ENCODE results near the gene PCDHGC3.
A peak's percentile ranks its signal among the peaks of the same experiment; 100 is the strongest.

Gene PCDHGC3

DNA sequence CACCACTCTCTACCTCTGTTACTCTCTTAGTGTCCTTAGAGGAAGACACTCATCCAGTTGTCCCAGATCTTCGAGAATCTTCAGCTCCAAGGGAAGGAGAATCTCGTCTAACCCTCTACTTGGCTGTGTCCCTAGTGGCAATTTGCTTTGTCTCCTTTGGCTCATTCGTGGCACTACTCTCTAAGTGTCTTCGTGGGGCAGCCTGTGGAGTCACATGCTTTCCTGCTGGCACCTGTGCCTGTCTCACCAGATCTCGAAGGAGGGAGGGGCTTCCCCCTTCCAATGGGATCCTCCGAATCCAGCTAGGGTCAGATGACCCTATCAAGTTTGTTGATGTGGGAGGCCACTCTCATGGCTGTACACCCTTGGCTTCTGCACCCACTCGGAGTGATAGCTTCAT, 11.4 kb downstream of the PCDHGC3 start:
- H3K79me2 ChIP-seq (ENCODE audit: insufficient read depth, low read length): peaks cover 58% of the 10 kb centered on the region
- H3K4me2 ChIP-seq (ENCODE audit: low read depth, low read length, poor library complexity, severe bottlenecking): no peak overlapping the region
- TF ChIP-seq, protein P1, sequence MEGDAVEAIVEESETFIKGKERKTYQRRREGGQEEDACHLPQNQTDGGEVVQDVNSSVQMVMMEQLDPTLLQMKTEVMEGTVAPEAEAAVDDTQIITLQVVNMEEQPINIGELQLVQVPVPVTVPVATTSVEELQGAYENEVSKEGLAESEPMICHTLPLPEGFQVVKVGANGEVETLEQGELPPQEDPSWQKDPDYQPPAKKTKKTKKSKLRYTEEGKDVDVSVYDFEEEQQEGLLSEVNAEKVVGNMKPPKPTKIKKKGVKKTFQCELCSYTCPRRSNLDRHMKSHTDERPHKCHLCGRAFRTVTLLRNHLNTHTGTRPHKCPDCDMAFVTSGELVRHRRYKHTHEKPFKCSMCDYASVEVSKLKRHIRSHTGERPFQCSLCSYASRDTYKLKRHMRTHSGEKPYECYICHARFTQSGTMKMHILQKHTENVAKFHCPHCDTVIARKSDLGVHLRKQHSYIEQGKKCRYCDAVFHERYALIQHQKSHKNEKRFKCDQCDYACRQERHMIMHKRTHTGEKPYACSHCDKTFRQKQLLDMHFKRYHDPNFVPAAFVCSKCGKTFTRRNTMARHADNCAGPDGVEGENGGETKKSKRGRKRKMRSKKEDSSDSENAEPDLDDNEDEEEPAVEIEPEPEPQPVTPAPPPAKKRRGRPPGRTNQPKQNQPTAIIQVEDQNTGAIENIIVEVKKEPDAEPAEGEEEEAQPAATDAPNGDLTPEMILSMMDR (IDR thresholded peaks at IDR 0.05; ENCODE audit: insufficient read depth, low read length, poor library complexity, severe bottlenecking): no peak
- TF ChIP-seq EZH2phosphoT487 (conservative IDR thresholded peaks at IDR 0.05; ENCODE audit: low read length): no peak
- H3K27ac ChIP-seq (ENCODE audit: low read depth, low read length): no peak overlapping the region
- no peaks in the 10 kb centered on the region for H3K36me3 ChIP-seq (ENCODE audit: low read length)
- H3K9me2 ChIP-seq (replicated peaks; ENCODE audit: insufficient read depth, low read length): no peaks in the 10 kb centered on the region
- H3K4me3 ChIP-seq (ENCODE audit: insufficient read depth, low read length, poor library complexity, severe bottlenecking): no peak overlapping the region
- H2AFZ ChIP-seq (ENCODE audit: low read depth, low read length, severe bottlenecking): no peak overlapping the region
- no peaks in the 10 kb centered on the region for H3K27me3 ChIP-seq (ENCODE audit: low read length)
- no peaks in the 10 kb centered on the region for H3K9me3 ChIP-seq (ENCODE audit: insufficient read depth, low read length)
- no peak overlapping the region for H3K9ac ChIP-seq (ENCODE audit: low read length)
- no peaks in the 10 kb centered on the region; the same call in 1 of the 2 replicates for H3F3A ChIP-seq (ENCODE audit: insufficient read depth)
- no peaks in the 10 kb centered on the region for H4K20me1 ChIP-seq (ENCODE audit: low read depth, low read length)

DNA sequence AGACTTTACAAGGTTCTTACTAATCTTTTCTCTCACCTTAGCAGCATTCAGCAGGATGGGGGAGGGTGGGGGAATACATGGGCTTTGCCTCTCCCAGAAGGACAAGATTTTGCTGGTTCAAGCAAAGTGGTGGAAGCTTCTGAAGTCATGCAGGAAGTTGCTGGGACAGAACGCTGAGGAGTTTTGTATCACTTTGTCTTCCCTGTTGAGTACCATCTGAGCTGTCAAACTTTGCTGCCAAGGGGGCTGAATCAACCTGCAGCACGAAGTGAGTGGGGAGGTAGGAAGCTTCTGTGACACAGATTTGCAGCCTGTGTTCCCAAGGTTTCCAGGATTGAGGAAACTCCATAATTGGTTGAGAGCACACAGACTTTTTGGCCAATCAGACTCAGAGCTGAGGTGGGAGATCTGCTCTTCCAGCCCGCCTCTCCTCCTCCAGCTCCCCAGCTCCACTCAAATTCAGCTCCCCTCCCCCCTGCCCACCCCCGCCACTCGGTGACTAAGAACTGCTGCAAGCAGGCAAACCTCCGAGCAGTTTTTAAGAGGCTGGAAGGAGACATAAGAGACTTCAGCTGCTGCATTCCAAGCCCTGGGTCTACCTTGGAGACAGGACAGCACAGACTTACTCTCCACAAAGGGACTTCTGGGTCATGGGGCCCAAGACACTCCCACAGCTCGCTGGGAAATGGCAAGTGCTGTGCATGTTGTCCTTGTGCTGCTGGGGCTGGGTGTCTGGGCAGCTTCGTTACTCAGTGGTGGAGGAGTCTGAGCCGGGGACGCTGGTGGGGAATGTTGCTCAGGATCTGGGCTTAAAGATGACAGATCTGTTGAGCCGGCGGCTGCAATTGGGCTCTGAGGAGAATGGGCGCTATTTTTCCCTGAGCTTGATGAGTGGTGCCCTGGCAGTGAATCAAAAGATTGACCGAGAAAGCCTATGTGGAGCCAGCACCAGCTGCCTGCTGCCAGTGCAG, 13.1 kb downstream of the PCDHGC3 start, which contains the start of gene PCDHGC5:
TSS of gene PCDHGC5 (plus strand) at position 491 of the 971 bp plus-strand sequence. CDS start at position 651, 160 bp downstream.
- TF ChIP-seq EZH2phosphoT487 (conservative IDR thresholded peaks at IDR 0.05; ENCODE audit: low read length): no peak
- TF ChIP-seq, protein P1 (IDR thresholded peaks at IDR 0.05; ENCODE audit: insufficient read depth, low read length, poor library complexity, severe bottlenecking): no peak
- Histone ChIP-seq H3K4me2 (ENCODE audit: low read depth, low read length, poor library complexity, severe bottlenecking) (peak within 1 kb of the TSS; percentile 5), H2AFZ (ENCODE audit: low read depth, low read length, severe bottlenecking) (no peak within 1 kb of the TSS)

DNA sequence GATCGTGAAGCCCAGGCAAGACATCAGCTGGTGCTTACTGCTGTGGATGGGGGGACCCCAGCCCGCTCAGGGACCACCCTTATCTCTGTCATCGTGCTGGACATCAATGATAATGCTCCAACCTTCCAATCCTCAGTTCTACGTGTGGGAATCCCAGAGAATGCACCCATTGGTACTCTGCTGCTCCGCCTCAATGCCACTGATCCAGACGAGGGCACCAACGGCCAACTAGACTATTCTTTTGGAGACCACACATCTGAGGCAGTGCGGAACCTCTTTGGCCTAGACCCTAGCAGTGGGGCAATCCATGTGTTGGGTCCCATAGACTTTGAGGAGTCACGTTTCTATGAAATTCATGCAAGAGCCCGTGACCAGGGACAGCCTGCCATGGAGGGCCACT, 14.1 kb downstream of the PCDHGC3 start:
- H3K4me2 ChIP-seq (ENCODE audit: low read depth, low read length, poor library complexity, severe bottlenecking): no peak overlapping the region
- no peaks in the 10 kb centered on the region for H4K20me1 ChIP-seq (ENCODE audit: low read depth, low read length)
- TF ChIP-seq, protein P1 (IDR thresholded peaks at IDR 0.05; ENCODE audit: insufficient read depth, low read length, poor library complexity, severe bottlenecking): no peak
- TF ChIP-seq EZH2phosphoT487 (conservative IDR thresholded peaks at IDR 0.05; ENCODE audit: low read length): no peak
- peaks cover 6% of the 10 kb centered on the region; the same call in 1 of the 2 replicates for H3F3A ChIP-seq (ENCODE audit: insufficient read depth)
- H3K36me3 ChIP-seq (ENCODE audit: low read length): no peaks in the 10 kb centered on the region
- no peak overlapping the region for H3K4me3 ChIP-seq (ENCODE audit: insufficient read depth, low read length, poor library complexity, severe bottlenecking)
- peaks cover 36% of the 10 kb centered on the region; the same call in 1 of the 2 replicates for H3K79me2 ChIP-seq (ENCODE audit: insufficient read depth, low read length)
- no peaks in the 10 kb centered on the region for H3K27me3 ChIP-seq (ENCODE audit: low read length)
- no peak overlapping the region for H3K27ac ChIP-seq (ENCODE audit: low read depth, low read length)
- no peaks in the 10 kb centered on the region for H3K9me3 ChIP-seq (ENCODE audit: insufficient read depth, low read length)
- H3K9ac ChIP-seq (ENCODE audit: low read length): no peak overlapping the region
- no peaks in the 10 kb centered on the region for H3K9me2 ChIP-seq (replicated peaks; ENCODE audit: insufficient read depth, low read length)
- H2AFZ ChIP-seq (ENCODE audit: low read depth, low read length, severe bottlenecking): no peak overlapping the region

More for the DNA sequence above, 13.1 kb downstream of the PCDHGC3 start, which contains the start of gene PCDHGC5:
- no peak within 1 kb of the TSS for H3K4me3 ChIP-seq (ENCODE audit: insufficient read depth, low read length, poor library complexity, severe bottlenecking)
- H3K9me2 ChIP-seq (replicated peaks; ENCODE audit: insufficient read depth, low read length): no peaks in the 10 kb centered on the region
- no peaks in the 10 kb centered on the region for H3K36me3 ChIP-seq (ENCODE audit: low read length)
- H3K9ac ChIP-seq (ENCODE audit: low read length): no peak within 1 kb of the TSS
- peaks cover 6% of the 10 kb centered on the region; the same call in 1 of the 2 replicates for H3F3A ChIP-seq (ENCODE audit: insufficient read depth)
- H3K79me2 ChIP-seq (ENCODE audit: insufficient read depth, low read length): peaks cover 44% of the 10 kb centered on the region
- H4K20me1 ChIP-seq (ENCODE audit: low read depth, low read length): no peaks in the 10 kb centered on the region
- no peak within 1 kb of the TSS for H3K27ac ChIP-seq (ENCODE audit: low read depth, low read length)
- H3K27me3 ChIP-seq (ENCODE audit: low read length): no peaks in the 10 kb centered on the region
- no peaks in the 10 kb centered on the region for H3K9me3 ChIP-seq (ENCODE audit: insufficient read depth, low read length)
